DLD1 (cell line): ENCODE data around the gene TOMM40.
"Not testable (repeated sequence)": the region's sequence is repeated elsewhere in the genome, so short reads cannot be mapped to it uniquely, and the experiment has no call there.

Source experiments
- in situ Hi-C: cut with HindIII; loops from 2 replicates; pipeline ENCODE4 v1.10.0; 2017; ENCODE audit warnings: low sequenced_read_pairs

The TOMM40 gene

DNA sequence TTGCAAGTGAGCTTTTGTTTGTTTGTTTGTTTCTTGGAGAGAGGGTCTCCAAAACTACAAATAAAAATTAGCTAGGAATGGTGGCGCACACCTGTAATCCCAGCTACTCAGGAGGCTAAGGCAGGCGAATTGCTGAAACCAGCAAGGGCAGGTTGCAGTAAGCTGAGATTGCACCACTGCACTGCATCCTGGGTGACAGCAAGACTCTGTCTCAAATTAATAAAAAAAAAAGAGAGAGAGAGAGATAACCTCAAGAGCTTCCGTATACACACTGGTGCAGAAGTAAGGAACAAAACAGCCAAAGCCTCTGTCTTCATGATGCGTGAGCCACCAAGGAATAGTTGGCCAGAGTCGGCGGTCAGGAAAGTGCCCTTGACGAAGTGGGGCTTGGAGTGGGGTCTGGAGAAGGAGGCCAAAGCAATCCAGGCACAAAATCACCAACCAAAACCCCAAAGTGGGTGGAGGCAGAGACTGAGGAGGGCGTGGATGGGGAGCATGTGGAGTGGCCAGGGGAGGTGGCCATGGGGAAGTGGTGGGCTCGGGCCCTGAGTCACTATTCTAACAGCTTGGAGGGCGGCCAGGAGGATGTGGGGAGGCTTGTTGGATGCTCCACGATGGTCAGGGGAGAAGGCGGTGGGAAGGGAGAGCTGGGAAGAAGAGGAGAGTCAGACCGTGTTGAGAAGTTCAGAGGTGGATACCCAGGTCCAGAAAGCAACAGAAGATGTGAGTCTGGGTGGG, 21.2 kb upstream of the TOMM40 start:
- in situ Hi-C loops = no loop called here

DNA sequence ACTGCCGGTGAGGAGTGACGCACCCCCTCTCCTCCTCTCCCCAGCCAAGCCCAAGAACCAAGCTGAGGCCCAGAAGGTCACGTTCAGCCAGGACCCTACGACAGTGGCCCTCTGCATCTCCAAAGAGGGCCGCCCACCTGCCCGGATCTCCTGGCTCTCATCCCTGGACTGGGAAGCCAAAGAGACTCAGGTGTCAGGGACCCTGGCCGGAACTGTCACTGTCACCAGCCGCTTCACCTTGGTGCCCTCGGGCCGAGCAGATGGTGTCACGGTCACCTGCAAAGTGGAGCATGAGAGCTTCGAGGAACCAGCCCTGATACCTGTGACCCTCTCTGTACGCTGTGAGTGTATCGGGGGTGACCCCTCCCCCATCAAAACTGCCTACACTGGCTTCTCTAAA, 19.2 kb upstream of the TOMM40 start:
- in situ Hi-C loops = no loop called here

DNA sequence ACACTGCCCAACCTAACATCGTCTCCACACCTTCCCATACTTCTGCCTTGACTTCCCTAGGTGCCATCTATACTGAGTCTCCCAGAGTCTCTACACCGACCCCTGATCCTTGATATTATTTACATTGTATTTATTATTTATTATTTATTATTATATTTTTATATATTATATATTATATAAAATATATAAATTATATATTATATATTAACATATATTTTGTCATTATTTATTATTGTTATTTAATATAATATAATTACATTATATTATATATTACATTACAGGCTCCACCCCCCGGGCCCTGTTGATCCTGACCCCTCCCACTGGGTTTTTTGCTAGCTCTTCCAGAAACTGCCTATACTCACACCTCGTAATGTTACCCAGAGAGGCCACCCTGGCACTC, 18.4 kb upstream of the TOMM40 start:
- in situ Hi-C loops = no loop called here

DNA sequence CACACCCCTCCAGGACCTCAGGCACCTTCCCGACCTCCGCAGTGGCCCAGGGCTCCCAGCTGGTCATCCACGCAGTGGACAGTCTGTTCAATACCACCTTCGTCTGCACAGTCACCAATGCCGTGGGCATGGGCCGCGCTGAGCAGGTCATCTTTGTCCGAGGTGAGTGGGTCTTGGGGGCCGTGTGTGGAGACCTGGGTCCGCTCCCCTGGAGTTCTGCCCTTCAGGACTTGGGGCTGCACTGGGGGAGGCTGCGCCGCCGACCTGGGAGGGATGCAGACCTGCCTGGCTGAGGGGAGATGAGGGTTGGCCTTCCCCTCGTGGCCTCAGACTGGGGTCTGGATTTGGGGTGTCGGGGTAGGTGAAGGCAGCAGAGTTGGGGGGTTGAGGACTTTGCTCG, 16.7 kb upstream of the TOMM40 start:
- in situ Hi-C loops = no loop called here

DNA sequence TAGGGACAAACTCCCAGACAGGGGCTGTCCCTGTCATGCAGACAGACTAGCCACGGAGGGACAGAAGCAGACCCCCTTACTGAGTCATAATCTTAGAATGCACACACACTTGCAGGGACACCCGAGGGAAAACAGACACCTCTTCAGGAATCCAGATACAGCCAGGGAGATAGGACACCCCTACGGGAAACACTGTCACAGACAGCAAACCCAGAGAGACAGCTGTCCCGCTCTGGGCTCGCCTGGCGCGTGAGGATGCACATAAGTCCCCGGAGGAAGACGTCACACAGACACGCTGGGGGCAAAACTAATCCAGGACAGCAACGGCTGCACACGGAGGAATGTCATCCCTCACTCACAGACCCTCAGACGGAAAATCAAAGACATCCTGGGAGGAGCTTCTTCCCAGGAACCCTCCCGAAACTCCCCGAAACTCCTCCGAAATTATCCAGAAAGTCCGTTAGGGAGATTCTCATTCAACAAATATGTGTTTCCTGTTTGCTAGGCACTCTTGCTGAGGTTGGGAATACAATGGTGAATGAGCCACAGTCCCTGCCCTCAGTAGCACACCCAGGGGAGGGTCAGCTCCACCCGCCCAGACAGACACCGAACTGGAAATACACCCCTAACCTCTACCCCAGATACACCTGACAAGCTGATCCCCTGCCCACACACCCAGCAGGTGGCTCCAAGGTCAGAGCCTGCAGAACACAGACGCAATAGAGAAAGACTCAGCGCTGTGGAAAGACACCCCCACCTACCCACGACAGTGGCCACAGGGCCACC, 15.2 kb upstream of the TOMM40 start:
- in situ Hi-C loops = no loop called here

DNA sequence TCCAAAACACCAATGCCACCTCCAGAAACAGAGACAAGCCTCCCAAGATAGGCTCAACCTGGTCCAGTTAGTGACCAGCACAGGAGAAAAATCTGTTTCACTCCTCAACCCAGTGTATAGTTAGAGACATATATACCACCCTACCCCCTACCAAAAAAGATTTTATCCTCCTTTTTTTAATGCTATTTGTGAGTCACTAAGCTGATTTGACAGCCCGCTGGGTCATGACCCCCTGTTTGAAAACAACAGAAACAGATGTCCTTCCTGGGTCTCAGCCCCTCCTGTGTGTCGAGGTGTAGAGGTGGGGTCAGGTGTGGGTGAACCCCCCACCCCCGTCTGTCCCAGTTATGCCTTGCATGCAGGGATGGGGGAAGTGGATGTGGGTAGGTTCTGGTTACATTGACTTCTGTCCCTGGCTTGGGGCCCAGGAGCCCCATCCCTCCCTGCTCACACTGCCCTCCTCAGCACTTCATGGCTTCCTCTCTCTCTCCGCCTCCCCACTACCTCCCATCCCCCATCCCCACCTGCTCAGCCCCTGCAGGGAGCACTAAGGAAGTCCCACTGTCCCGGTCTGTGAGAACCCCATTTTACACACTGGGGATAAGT, 14.0 kb upstream of the TOMM40 start:
- in situ Hi-C loops = no loop called here

DNA sequence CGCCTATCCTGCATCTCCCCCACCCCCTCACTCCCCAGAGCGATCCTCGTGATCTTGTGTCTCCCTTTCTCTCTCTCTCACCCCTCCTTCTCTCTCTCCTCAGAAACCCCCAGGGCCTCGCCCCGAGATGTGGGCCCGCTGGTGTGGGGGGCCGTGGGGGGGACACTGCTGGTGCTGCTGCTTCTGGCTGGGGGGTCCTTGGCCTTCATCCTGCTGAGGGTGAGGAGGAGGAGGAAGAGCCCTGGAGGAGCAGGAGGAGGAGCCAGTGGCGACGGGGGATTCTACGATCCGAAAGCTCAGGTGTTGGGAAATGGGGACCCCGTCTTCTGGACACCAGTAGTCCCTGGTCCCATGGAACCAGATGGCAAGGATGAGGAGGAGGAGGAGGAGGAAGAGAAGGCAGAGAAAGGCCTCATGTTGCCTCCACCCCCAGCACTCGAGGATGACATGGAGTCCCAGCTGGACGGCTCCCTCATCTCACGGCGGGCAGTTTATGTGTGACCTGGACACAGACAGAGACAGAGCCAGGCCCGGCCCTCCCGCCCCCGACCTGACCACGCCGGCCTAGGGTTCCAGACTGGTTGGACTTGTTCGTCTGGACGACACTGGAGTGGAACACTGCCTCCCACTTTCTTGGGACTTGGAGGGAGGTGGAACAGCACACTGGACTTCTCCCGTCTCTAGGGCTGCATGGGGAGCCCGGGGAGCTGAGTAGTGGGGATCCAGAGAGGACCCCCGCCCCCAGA, 12.8 kb upstream of the TOMM40 start:
- in situ Hi-C loops = no loop called here

DNA sequence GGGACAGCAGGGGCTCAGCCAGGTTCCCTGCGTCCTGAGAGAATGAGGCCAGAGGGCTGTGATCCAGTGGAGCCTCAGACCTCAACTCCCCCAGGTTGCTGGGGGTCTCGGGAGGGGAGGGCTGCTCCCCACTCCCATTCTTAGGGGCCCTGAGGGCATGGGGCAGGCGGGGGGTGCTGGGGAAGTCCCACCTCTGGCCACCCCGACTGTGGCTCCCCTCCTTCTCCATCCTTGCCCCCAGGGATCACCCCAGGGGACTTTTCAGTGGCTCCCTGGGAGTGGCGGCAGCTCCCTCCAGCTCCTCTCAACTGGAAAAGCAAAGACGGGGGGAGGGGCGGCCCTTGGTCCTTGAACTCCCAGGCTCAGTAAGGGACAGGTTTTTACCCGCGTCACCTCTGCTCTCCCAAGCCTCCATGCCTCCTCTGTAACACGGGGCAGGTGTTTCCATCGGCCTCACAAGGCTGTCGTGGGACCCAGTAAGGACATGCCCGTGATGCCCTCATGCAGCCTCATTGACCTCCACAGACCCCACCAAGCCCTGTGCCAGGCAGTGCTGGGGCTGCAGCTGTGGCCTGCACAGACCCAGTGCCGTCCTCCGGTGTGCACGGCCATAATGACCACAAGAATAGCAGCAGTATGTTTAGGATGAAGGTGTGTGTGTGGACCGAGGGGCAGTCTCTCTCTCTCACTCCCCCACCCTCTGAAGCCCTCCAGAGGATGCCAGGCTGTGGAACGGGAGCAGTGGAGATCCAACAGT, 11.6 kb upstream of the TOMM40 start:
- in situ Hi-C loops = no loop called here

DNA sequence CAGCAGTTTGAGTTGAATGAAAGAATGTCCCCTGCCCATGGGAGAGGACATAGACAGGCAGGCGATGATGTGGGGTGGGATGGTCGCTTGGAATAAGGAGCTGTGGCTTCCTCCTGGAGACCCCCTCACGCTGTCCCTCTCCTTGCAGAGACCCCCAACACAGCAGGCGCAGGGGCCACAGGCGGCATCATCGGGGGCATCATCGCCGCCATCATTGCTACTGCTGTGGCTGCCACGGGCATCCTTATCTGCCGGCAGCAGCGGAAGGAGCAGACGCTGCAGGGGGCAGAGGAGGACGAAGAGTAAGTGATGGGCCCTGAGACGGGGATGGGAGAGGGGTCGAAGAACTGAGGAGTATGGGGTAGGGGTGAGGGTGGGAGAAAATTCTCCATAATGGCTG, 9.0 kb upstream of the TOMM40 start:
- in situ Hi-C loops = no loop called here

DNA sequence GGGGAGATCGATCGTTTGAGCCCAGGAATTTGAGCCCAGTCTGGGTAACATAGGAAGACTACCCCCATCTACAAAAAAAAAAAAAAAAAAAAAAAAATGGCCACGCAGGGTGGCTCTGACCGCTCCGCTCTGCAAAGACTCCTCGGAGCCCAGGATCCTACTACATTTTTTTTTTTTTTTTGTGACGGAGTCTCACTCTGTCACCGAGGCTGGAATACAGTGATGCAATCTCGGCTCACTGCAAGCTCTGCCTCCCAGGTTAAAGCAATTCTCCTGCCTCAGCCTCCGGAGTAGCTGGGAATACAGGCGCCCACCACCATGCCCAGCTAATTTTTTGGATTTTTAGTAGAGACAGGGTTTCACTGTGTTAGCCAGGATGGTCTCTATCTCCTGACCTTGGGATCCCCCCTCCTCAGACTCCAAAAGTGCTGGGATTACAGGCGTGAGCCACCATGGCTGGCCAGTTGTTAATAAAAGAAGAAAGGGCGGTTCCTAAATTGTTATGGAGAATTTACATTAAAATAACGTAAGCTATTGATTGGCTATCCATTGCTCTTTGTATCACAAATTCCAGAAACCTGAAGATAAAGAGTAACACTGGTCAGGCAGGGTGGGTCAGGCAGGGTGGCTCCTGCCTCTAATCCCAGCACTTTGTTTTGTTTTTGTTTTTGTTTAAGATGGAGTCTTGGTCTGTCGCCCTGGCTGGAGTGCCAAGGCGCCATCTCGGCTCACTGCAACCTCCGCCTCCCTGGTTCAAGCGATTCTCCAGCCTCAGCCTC, 8.2 kb upstream of the TOMM40 start:
- in situ Hi-C loops = not testable (repeated sequence)

DNA sequence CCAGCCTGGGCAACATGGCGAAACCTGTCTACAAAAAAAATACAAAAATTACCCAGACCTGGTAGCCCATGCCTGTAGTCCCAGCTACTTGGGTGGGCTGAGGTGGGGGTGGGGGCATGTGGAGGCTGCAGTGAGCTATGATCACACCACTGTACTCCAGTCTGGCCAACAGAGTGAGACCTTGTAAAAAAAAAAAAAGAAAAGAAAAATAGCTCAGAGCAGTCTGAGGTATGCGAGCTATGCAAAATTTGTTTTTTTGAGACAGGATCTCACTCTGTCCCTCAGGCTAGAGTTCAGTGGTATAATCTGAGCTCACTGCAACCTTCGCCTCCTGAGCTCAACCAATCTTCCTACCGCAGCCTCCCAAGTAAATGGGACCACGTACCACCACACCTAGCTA, 7.1 kb upstream of the TOMM40 start:
- in situ Hi-C loops = no loop called here

DNA sequence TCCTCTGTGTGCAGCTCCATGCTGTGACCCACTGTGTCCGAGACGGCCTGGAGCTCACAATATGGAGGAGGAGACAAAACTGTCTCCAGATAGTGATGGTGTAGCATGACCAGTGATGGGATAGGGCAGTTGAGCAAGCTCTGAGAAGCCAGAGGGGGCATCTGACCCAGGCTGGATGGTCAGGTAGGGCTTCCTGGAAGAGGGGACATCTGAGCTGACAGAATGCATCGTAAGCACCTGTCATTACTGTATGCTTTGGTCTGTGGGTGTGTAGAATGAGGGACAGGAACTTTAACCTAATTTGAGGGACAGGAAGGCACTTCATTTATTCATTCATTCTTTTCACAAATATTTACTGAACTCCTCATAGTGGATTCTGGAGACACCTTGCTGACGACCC, 6.5 kb upstream of the TOMM40 start:
- in situ Hi-C loops = no loop called here

DNA sequence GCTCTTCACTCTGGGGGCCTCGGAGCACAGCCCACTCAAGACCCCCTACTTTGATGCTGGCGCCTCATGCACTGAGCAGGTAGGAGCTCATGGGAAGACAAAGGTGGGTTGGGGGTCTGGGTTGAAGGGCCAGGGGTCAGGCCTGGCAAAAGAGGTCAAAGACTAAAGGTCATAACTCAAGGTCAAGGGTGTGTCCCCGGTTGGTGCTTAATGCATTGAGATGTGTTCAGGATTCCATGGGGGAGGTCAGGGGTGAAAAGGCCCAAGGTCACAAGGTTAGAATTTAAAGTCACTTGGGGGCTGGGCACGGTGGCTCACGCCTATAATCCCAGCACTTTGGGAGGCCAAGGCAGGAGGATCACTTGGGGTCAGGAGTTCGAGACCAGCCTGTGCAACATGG, 4.9 kb upstream of the TOMM40 start:
- in situ Hi-C loops = no loop called here

DNA sequence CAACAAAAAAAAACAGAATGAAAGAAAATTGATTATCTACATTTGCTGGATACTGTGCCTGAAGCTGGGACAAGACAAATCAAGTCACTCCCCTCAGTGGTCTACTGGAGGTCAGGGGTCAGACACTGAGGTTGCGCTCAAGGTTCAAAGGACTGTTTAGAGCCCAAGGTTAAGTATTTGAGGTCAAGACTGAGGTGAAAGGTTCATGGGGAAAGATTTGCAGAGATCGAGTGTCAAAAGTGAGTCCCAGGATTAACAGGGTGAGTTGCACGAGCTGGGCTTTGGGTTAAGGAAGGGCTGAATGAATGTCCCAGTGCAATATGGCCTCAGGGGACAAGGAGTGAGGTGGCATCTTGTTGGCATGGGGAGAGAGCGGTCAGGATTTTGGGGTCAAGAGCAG, 3.4 kb upstream of the TOMM40 start:
- in situ Hi-C loops = no loop called here

DNA sequence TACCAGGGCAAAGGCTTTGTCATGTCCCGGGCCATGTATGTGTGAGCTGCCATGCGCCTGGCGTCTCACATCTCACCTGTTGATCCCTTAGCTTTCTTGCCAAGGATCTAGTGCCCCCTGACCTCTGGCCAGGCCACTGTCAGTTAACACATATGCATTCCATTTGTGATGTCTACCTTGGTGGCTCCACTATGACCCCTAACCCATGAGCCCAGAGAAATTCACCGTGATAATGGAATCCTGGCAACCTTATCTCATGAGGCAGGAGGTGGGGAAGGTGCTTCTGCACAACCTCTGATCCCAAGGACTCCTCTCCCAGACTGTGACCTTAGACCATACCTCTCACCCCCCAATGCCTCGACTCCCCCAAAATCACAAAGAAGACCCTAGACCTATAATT, 2.7 kb upstream of the TOMM40 start:
- in situ Hi-C loops = not testable (repeated sequence)

DNA sequence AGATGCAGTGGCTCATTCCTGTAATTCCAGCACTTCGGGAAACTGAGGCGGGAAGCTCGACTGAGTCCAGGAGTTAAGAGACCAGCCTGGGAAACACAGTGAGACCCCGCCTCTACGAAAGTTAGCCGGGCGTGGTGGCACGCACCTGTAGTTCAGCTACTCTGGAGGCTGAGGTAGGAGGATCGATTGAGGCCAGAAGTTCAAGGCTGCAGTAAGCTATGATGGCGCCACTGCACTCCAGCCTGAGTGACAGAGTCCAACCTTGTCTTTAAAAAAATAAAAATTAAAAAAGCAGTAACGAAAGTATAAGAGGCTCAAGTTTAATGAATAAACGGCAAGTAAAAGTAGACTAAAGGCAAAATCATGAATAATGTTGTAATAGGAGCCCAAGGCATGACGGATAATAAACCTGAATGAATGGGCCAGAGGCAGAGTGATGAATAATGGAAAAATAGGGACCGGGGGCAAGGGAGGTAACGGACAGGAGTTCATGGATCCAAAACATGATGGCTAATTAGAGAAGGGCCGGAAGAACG, 1.2 kb upstream of the TOMM40 start:
- in situ Hi-C loops = no loop called here

DNA sequence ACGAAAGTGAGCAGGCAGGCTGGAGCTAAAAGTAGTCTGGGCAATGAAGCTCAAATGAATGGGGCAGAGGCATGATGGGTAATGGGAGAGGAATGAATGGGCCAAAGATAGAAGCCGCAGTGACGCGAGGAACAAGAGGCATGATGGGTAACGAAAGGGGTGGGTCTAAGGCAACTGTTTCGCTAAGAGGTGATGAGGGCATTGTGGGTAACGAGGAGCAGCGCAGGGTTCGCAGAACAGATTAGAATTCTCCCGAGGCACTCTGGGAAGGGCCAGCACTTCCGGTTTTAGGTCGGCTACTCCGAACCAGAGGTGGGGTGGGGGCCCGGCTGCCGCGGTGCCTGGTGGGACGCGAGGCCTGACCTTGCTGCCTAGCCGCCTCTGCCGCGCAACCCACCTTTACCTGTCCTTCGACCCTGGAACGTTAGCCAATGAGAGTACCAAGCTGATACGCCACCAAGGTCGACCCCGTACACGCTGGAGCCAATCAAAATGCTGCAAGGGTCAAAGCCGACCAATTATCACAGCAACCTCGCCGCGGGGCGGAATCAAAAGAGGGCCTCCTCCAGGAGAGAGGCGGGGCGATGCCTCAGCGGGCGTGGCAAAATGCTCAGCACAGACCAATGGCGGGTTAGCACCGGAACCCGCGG, 563 bp upstream of the TOMM40 start:
- in situ Hi-C loops = no loop called here

DNA sequence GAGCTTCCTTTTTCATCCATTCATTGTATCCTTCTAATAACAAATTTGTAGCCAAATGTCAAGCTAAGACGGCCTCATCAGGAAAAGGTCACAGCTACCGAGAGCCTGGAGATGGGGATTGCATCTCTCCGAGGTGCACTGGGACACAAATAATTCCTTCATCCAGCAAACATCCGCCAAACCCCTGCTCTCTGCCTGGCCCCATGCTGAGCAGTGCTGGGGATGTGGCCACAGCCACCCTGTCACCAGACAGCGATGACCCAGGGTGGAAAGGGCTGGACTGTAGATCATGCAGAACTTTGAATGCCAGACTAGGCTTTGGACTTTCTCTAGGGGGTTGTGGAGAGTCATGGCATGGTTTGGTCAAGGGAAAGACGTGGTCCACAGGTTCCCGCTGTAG, 1.9 kb downstream of the TOMM40 start:
- in situ Hi-C loops = no loop called here

DNA sequence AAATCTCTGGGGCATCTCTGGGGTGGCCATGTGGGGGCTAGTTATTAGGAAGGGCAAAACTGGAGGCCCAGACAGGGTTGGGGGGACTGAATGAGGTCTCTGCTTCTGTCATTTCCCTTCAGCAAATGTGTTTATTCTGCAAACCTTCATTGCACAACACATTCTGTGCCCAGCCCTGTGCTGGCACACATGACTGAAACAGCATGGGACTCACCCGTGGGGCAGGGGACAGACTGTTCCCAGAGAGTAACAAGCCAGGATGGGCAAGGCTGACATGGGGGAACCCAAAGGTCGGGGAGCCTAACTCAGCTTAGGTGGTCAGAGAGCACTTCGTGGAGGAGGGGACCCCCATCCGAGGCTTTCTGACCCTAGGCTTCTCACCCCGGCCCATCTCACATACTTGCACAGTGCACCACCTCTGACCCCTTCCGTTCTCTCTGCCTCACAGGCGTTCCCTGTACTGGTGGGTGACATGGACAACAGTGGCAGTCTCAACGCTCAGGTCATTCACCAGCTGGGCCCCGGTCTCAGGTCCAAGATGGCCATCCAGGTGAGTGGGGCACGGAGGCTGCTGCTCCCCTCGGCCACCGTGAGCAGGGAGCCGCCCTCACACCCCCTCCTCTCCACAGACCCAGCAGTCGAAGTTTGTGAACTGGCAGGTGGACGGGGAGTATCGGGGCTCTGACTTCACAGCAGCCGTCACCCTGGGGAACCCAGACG, 2.4 kb downstream of the TOMM40 start:
- in situ Hi-C loops = no loop called here
